GM18519 (cell line): ENCODE measurements around the gene ARL6IP6.
A peak's percentile ranks its signal among the peaks of the same experiment; 100 is the strongest.
"Not testable (repeated sequence)": the region's sequence is repeated elsewhere in the genome, so short reads cannot be mapped to it uniquely, and the experiment has no call there.

Experiments used
- ATAC-seq: cut with Tn5 transposase; IDR thresholded peaks from one replicate; pipeline ENCODE4 v1.9.1; 2021; ENCODE audit warnings: mild to moderate bottlenecking, moderate library complexity; ENCODE audit not compliant: unreplicated experiment, low FRiP score

The ARL6IP6 gene

DNA sequence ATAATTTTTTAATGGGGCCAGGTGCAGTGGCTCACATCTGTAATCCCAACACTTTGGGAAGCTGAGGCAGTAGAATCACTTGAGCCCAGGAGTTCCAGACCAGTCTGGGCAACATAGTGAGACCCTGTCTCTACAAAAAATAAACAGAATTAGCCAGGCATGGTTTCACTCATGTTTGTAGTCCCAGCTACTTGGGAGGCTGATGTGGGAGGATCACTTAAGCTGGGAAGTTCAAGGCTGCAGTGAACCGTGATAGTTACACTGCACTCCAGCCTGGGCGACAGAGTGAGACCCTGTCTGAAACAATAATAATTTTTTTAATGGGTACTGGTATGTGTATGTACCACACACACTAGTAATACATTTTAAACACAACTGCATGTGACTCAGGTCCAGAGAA lies 2.4 kb downstream of the ARL6IP6 start:
- no peak for ATAC-seq

GRCh38 chr2:152722639-152723038 lies 4.2 kb downstream of the ARL6IP6 start:
- not testable (repeated sequence) for ATAC-seq

DNA sequence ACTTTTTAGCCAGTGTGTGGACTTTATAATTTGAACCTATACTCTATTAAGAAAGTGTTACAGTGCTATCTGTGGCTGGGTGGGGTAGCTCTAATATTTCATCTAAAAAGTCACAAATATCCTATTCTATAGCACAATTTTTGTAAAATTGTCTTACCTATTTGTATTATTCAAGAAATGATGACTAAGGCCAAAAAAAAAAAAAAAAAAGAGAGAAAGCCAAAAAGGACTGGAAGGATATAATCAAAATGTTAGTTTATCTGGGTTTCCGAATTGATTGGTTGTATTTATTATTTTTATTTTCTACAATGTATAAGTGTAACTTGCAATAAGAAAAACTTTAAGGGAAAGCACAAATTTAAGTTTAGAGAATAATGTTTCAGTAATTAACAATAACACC lies 5.5 kb downstream of the ARL6IP6 start:
- no peak for ATAC-seq

DNA sequence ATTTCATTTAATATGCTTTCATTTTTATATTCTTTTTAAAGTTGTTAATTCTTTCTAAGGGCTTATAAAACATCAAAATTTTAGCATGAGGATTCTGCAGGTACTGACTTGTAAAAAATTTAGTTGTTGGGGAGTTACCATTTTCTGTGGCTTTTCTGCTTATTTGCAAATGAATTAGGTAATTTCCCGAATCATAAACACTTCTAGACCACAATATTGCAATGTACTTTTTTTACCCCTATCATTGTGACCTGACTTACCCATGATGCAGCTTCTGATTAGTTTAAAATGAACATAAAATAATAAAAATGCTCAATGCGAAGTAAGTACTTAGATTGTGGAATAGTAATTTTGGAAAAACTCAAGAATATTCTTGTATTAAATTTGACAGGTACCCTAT lies 11.4 kb downstream of the ARL6IP6 start:
- ATAC-seq = no peak

- ATAC-seq = peak; percentile 68
Observed at GRCh38 chr2:152730591-152731333, 12.3 kb downstream of the ARL6IP6 start.

- ATAC-seq = not testable (repeated sequence)
Observed at GRCh38 chr2:152737509-152737908, 19.1 kb downstream of the ARL6IP6 start.

DNA sequence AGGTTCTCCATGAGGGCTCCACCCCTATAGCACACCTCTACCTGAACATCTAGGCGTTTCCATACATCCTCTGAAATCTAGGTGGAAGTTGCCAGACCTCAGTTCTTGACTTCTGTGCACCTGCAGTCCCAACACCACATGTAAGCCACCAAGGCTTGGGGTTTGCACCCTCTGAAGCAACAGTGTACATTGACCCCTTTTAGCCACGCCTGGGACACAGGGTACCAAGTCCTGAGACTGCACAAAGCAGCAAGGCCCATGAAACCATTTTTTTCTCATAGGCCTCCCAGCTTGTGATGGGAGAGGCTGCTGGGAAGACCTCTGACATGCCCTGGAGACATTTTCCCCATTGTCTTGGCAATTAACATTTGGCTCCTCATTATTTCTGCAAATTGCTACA lies 20.0 kb downstream of the ARL6IP6 start:
- no peak for ATAC-seq

GRCh38 chr2:152739705-152740104 lies 21.3 kb downstream of the ARL6IP6 start:
- not testable (repeated sequence) for ATAC-seq

DNA sequence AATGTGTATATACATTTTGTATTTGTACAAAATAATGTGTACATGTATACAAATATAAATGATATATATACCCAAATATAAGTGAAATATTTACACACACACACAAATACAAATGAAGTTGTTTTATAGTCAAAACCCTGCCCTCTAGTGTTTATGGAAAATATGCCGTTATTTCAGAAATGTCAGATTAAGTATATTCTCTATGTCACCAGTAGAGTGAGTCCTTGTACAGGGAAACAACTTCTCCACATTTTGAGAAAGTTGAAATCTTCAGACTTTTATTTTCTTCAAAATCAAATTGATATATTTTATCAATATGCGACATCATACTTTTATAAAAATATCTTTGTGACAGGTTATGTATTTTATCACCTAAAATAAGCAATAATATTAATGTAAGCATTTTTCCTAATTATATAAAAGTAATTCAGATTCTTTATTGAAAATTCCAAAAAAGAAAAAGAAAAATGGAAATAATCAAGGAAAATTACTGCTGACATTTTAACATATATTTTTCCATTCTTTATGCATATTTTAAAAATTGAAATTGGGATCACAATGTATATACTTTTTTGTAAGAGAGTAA lies 22.4 kb downstream of the ARL6IP6 start:
- peak; percentile 90 for ATAC-seq

GRCh38 chr2:152743002-152743401 lies 24.6 kb downstream of the ARL6IP6 start:
- peak; percentile 58 for ATAC-seq

DNA sequence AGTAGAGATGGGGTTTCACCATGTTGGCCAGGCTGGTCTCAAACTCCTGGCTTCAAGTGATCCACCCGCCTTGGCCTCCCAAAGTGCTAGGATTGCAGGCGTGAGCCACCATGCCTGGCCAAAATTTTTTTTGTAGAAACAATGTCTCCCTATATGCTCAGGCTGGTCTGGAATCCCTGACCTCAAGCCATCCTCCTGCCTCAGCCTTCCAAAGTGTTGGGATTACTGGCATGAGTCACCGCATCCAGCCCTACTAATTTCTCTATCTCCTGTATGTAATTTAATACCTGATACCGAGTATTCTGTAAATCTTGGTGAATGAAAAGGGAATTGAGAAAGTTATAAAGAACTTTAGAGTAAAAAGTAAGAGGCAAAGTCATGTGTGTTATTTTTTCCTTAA lies 29.3 kb downstream of the ARL6IP6 start:
- ATAC-seq = not testable (repeated sequence)

GRCh38 chr2:152755029-152755428 lies 36.6 kb downstream of the ARL6IP6 start:
- ATAC-seq = no peak

GRCh38 chr2:152759290-152760072 lies 41.1 kb downstream of the ARL6IP6 start:
- ATAC-seq = no peak

GRCh38 chr2:152761214-152761613 lies 42.8 kb downstream of the ARL6IP6 start:
- no peak for ATAC-seq

GRCh38 chr2:152762202-152762601 lies 43.8 kb downstream of the ARL6IP6 start:
- no peak for ATAC-seq

- ATAC-seq = not testable (repeated sequence)
Observed at GRCh38 chr2:152763208-152763607, 44.8 kb downstream of the ARL6IP6 start.

- ATAC-seq = no peak
Observed at GRCh38 chr2:152763651-152764050, 45.2 kb downstream of the ARL6IP6 start.

DNA sequence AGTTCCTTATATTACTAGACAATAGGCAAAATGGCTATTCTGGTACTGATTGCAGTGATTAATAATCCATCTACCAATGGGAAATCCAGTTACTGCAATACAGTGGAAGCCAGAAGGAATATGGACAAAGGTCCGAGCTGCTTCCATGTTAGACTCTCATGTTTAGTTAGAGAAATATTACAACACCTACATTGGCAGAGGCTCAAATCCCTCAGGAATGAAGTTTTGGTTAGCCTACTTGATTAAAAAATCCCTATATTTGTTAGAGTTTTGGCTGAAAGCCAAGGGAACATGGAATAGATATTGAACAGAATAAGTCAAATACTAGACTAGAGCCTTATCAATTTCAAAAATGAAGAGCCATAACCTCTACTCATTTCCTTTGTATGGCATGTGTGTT lies 48.5 kb downstream of the ARL6IP6 start:
- no peak for ATAC-seq

- no peak for ATAC-seq
Observed at GRCh38 chr2:152781175-152781574, 62.8 kb downstream of the ARL6IP6 start.

DNA sequence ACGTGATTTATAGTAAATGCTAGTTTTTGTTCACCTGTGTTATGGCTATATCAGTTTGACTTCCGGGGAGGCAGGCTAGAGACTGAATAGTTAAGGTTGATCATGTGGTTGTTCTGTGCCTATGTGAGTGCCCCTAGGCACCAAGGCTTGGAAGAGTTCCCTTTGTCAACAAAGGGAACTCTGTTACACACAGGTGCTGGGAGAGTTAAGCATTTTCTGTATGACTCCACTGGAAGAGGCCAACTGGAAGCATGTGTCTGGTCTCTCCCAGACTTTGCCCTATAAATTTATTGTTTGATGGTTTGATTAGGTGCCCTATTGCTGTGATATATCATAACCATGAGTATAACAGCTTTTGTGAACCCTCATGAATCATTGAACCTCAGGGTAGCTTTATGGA lies 63.8 kb downstream of the ARL6IP6 start:
- ATAC-seq = no peak

GRCh38 chr2:152790883-152791282 lies 72.5 kb downstream of the ARL6IP6 start:
- no peak for ATAC-seq
